Right lobe of liver (tissue), 4 donors: Measurements from ENCODE around the gene LRRC42.

Source experiments
- POLR2A ChIP-seq: fragments of 450-650 bp; IDR thresholded peaks from one replicate; pipeline ENCODE4 v1.6.1; 2017; ENCODE audit warnings: antibody characterized with exemption, mild to moderate bottlenecking
- TF ChIP-seq, protein P1 (sequence below), 4 donors: fragments of 200-600 bp in 3 of 4; fragments of 450-650 bp in 1 of 4; IDR thresholded peaks; one replicate each; pipeline versions ENCODE4 v1.5.1 to v1.8.0; 2016 to 2022; ENCODE audit warnings: antibody characterized with exemption in 4 of 4, mild to moderate bottlenecking in 2 of 4
- donor health status: DM: no; HTN: no; CAD: no.
- donor health status: DM: no; HTN: no; CAD: no.
- donor health status: DM: no; HTN: yes; CAD: no.

DNA sequence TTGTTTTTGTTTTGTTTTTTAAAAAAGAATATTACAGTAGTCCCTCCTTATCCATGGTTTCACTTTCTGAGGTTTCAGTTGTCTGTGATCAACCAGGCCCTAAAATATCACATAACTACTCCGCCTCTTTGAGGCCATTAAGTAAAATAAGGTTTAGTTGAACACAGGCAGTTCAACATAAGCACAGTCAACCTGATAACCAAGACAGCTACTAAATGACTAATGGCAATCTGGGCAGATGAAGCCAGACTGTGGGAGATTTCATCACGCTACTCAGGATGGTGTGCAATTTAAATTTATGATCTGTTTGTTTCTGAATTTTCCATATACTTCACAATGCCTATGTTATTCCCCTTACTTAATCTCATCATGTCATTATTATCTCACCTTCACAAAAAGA lies 41.7 kb downstream of the LRRC42 start:
- TF ChIP-seq, protein P1, sequence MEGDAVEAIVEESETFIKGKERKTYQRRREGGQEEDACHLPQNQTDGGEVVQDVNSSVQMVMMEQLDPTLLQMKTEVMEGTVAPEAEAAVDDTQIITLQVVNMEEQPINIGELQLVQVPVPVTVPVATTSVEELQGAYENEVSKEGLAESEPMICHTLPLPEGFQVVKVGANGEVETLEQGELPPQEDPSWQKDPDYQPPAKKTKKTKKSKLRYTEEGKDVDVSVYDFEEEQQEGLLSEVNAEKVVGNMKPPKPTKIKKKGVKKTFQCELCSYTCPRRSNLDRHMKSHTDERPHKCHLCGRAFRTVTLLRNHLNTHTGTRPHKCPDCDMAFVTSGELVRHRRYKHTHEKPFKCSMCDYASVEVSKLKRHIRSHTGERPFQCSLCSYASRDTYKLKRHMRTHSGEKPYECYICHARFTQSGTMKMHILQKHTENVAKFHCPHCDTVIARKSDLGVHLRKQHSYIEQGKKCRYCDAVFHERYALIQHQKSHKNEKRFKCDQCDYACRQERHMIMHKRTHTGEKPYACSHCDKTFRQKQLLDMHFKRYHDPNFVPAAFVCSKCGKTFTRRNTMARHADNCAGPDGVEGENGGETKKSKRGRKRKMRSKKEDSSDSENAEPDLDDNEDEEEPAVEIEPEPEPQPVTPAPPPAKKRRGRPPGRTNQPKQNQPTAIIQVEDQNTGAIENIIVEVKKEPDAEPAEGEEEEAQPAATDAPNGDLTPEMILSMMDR (IDR thresholded peaks at IDR 0.05): no peak
- no peak for TF ChIP-seq POLR2A
